GM10847 (cell line): Measurements from ENCODE around the gene RGS12.

Experiments used
- POLR2A ChIP-seq: IDR thresholded peaks from 2 replicates; pipeline ENCODE4 v1.6.1; 2011; ENCODE audit not compliant: insufficient read length; ENCODE audit errors: extremely low read depth

Gene RGS12

GRCh38 chr4:3307486-3307885, 14.7 kb downstream of the RGS12 start:
- no peak for TF ChIP-seq POLR2A

GRCh38 chr4:3307891-3308575, 15.2 kb downstream of the RGS12 start:
- no peak for TF ChIP-seq POLR2A

DNA sequence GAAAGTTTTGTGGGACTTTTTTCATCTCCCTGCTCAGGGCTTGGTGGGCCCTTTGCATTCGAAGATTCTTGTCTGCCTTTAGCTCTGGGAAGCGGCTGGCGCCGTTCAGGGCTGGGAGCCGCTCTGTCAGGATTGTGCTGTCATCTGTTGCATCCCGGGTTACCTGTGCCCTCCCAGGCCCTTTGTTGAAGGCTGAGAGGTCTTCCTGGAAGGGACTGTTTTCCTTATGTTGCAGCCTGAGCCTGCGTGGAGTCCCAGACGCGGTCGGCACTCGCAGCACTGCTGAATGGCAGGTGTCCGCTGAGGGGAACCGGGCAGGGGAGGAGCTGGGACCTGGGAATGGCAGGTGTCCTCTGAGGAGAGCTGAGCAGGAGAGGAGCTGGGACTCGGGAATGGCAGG, 15.9 kb downstream of the RGS12 start:
- TF ChIP-seq POLR2A = no peak

GRCh38 chr4:3310301-3311094, 17.7 kb downstream of the RGS12 start:
- no peak for TF ChIP-seq POLR2A

- TF ChIP-seq POLR2A = no peak
Measured at GRCh38 chr4:3311095-3311372, 18.2 kb downstream of the RGS12 start.

GRCh38 chr4:3311489-3312171, 18.8 kb downstream of the RGS12 start:
- no peak for TF ChIP-seq POLR2A

- no peak for TF ChIP-seq POLR2A
Measured at GRCh38 chr4:3312362-3312761, 19.5 kb downstream of the RGS12 start.

GRCh38 chr4:3313139-3313538, 20.3 kb downstream of the RGS12 start:
- no peak for TF ChIP-seq POLR2A

DNA sequence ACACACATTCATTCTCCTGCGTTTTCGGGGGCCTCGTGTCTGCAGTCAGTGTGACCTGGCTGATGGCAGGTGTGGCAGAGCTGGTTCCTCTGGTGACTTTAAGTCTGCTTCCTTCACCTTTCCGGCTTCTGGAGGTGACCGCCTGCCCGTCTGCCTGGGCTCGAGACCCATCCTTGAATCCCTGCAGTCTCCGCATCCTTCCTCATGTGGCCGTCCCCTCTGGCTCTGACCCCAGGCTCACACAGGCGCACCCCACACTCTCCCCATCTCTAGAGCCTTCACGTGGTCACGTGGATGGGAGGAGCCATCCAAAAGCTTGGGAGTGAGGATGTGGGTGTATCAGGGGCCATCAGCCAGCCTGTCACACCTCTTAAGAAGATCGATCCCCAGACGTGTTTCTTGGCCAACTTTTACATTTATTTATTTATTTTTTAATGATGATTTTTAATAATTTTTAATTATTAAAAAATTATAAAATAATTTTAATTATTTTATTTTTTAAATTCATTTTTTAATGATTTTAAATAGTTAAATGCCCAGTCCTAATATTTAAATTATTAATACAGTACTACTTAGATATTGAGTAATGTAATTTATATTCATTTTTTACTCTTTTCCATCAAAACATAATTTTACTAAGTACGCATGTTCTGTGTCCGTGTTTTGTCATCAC, 20.9 kb downstream of the RGS12 start:
- no peak for TF ChIP-seq POLR2A

GRCh38 chr4:3314706-3315260, 22.0 kb downstream of the RGS12 start:
- TF ChIP-seq POLR2A = no peak

DNA sequence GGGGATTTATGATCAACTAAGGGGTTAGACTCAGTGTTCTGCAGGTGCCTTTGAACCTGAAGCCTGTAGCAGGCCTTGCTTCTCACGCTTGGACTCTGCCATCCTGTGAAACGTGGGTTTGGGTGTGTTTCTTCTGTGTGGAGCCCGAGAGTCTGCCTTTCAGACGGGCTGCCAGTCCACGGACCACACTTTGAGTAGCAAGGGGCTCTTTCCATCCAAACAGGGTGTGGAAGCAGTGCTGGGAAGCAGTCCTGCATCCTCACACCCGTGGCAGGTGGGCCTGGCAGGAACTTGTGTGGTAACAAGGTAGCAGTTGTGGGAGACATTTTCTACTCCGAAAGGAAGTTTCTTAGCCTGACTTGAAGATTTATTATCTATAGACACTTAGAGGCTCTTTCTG, 22.7 kb downstream of the RGS12 start:
- TF ChIP-seq POLR2A = no peak

- no peak for TF ChIP-seq POLR2A
Measured at GRCh38 chr4:3316146-3316545, 23.3 kb downstream of the RGS12 start.

- no peak for TF ChIP-seq POLR2A
Measured at GRCh38 chr4:3317011-3317655, 24.3 kb downstream of the RGS12 start.

DNA sequence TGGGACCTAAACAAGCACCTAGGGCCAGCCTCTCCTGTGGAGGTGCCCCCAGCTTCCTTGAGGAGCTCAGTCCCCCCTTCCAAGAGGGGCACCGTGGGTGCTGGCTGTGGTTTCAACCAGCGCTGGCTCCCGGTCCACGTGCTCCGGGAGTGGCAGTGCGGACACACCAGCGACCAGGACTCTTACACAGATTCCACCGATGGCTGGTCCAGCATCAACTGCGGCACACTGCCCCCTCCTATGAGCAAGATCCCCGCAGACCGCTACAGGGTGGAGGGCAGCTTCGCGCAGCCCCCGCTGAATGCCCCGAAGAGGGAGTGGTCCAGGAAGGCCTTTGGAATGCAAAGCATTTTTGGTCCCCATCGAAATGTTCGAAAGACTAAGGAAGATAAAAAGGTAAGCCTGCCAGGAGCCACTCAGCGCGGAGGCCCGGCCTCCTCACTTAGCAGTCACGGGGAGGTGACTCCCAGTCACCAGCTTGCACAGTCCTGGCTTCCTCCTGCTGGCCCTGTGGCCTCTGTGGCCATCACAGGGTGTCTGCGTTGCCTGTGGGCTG, 24.9 kb downstream of the RGS12 start:
- no peak for TF ChIP-seq POLR2A
